ENCODE data around the gene ACTA2.

The ACTA2 gene

GRCh38 chr10:88918191-88918905 is 34.2 kb downstream of the ACTA2 start:
- no peak for DNase-seq

GRCh38 chr10:88916986-88917385 is 35.6 kb downstream of the ACTA2 start:
- no peak for DNase-seq

- no peak for DNase-seq
Observed at GRCh38 chr10:88916231-88916630, 36.3 kb downstream of the ACTA2 start.

GRCh38 chr10:88915781-88916180 is 36.8 kb downstream of the ACTA2 start:
- DNase-seq = no peak

- no peak for DNase-seq
Observed at GRCh38 chr10:88913788-88914187, 38.8 kb downstream of the ACTA2 start.

- no peak for DNase-seq
Observed at GRCh38 chr10:88913127-88913526, 39.4 kb downstream of the ACTA2 start.

GRCh38 chr10:88911851-88912250 is 40.7 kb downstream of the ACTA2 start:
- no peak for DNase-seq

- DNase-seq = no peak
Observed at GRCh38 chr10:88911116-88911515, 41.5 kb downstream of the ACTA2 start.

GRCh38 chr10:88908194-88908593 is 44.4 kb downstream of the ACTA2 start:
- no peak for DNase-seq

GRCh38 chr10:88906921-88907320 is 45.7 kb downstream of the ACTA2 start:
- no peak for DNase-seq

- no peak for DNase-seq
Observed at GRCh38 chr10:88903715-88904114, 48.9 kb downstream of the ACTA2 start.

- no peak for DNase-seq
Observed at GRCh38 chr10:88901984-88902789, 50.4 kb downstream of the ACTA2 start.

GRCh38 chr10:88901206-88901983 is 51.2 kb downstream of the ACTA2 start:
- peak; percentile 81 for DNase-seq

GRCh38 chr10:88899886-88900285 is 52.7 kb downstream of the ACTA2 start:
- DNase-seq = no peak

- no peak for DNase-seq
Observed at GRCh38 chr10:88898727-88899126, 53.8 kb downstream of the ACTA2 start.

GRCh38 chr10:88896994-88897853 is 55.3 kb downstream of the ACTA2 start:
- peak; percentile 64 for DNase-seq

GRCh38 chr10:88896372-88896993 is 56.1 kb downstream of the ACTA2 start:
- peak; percentile 53 for DNase-seq

- peak; percentile 43 for DNase-seq
Observed at GRCh38 chr10:88895250-88895649, 57.3 kb downstream of the ACTA2 start.

- no peak for DNase-seq
Observed at GRCh38 chr10:88893611-88894010, 59.0 kb downstream of the ACTA2 start.

- DNase-seq = no peak
Observed at GRCh38 chr10:88892222-88892967, 60.2 kb downstream of the ACTA2 start.

- DNase-seq = no peak
Observed at GRCh38 chr10:88890681-88891381, 61.7 kb downstream of the ACTA2 start.

All from OCI-M1 (cell line).